SJSA1 (cell line): Measurements from ENCODE around the gene PCSK9. TPM values are rescaled to one million over a fixed set of nuclear protein-coding genes. Genes with fewer than 3 reads are reported as not detected.

Experiments
- DNase-seq, 2 experiments: peaks; one replicate each; pipeline ENCODE4 v3.0.0-alpha.2; 2015 to 2020; ENCODE audit warnings: low spot score in 2 of 2, low read depth in 1 of 2
- H3K27ac ChIP-seq: fragments of 250-450 bp; sonication (Bioruptor Pico); 2 replicates; pipeline ENCODE4 v1.5.1; 2020; ENCODE audit warnings: mild to moderate bottlenecking, moderate library complexity
- H3K27me3 ChIP-seq: fragments of 250-450 bp; sonication (Bioruptor Pico); replicated peaks from 2 replicates; pipeline ENCODE4 v1.5.1; 2020; ENCODE audit warnings: mild to moderate bottlenecking, moderate library complexity
- H3K36me3 ChIP-seq: fragments of 250-450 bp; sonication (Bioruptor Pico); 2 replicates; pipeline ENCODE4 v1.5.1; 2020; ENCODE audit warnings: mild to moderate bottlenecking
- H3K4me1 ChIP-seq: fragments of 250-450 bp; sonication (Bioruptor Pico); replicated peaks from 2 replicates; pipeline ENCODE4 v1.6.1; 2021; ENCODE audit warnings: mild to moderate bottlenecking
- H3K4me3 ChIP-seq: fragments of 250-450 bp; sonication (Bioruptor Pico); 2 replicates; pipeline ENCODE4 v1.5.1; 2020; ENCODE audit warnings: mild to moderate bottlenecking
- H3K9me3 ChIP-seq: fragments of 250-450 bp; sonication (Bioruptor Pico); replicated peaks from 2 replicates; pipeline ENCODE4 v1.5.1; 2020; ENCODE audit warnings: mild to moderate bottlenecking
- total RNA-seq: library from RNA; depleted of rRNA; stranded (reverse); fragments of >200 nt; shearing (Covaris generic); gene quantifications from 2 replicates; pipeline ENCODE4 v1.2.3, GENCODE V29; 2014

PCSK9 gene
- total RNA-seq, 1 experiment from 2014 or later, result 0.03 TPM

GRCh38 chr1:54998677-54999076 is 40.7 kb upstream of the PCSK9 start, which contains the start of gene BSND:
BSND (plus strand) TSS chr1:54998933; CDS start chr1:54999187, 254 bp downstream.
- H3K27me3 ChIP-seq, result peaks cover 8% of the 10 kb centered on the region; the same call in 1 of the 2 replicates

GRCh38 chr1:55000110-55001085 is 39.0 kb upstream of the PCSK9 start:
- H3K27ac ChIP-seq, result no peak overlapping the region
- peaks cover 8% of the 10 kb centered on the region; the same call in 1 of the 2 replicates for H3K27me3 ChIP-seq
- no peaks in the 10 kb centered on the region for H3K36me3 ChIP-seq
- no peaks in the 10 kb centered on the region for H3K9me3 ChIP-seq
- no peak overlapping the region for H3K4me3 ChIP-seq
- H3K4me1 ChIP-seq, result no peaks in the 10 kb centered on the region
- DNase-seq, result no peak

More at GRCh38 chr1:54998677-54999076, 40.7 kb upstream of the PCSK9 start, which contains the start of gene BSND:
- H3K27ac ChIP-seq, result no peak within 1 kb of the TSS
- H3K4me1 ChIP-seq, result no peaks in the 10 kb centered on the region
- H3K4me3 ChIP-seq, result no peak within 1 kb of the TSS
- DNase-seq, result no peak
- no peaks in the 10 kb centered on the region for H3K36me3 ChIP-seq
- no peaks in the 10 kb centered on the region for H3K9me3 ChIP-seq

- no peaks in the 10 kb centered on the region for H3K9me3 ChIP-seq
- no peak overlapping the region for H3K27ac ChIP-seq
- no peaks in the 10 kb centered on the region for H3K36me3 ChIP-seq
- DNase-seq, result no peak
- peaks cover 8% of the 10 kb centered on the region; the same call in 1 of the 2 replicates for H3K27me3 ChIP-seq
- H3K4me3 ChIP-seq, result no peak overlapping the region
- H3K4me1 ChIP-seq, result no peaks in the 10 kb centered on the region
Measured at GRCh38 chr1:55001311-55001710, 38.0 kb upstream of the PCSK9 start.

- Histone ChIP-seq H3K4me3 (no peak overlapping the region), H3K9me3 (no peaks in the 10 kb centered on the region), H3K27me3 (no peaks in the 10 kb centered on the region), H3K36me3 (no peaks in the 10 kb centered on the region), H3K4me1 (peaks cover 10% of the 10 kb centered on the region), H3K27ac (no peak overlapping the region)
- DNase-seq, result no peak
Measured at GRCh38 chr1:55002686-55003085, 36.7 kb upstream of the PCSK9 start.

GRCh38 chr1:55005351-55006140 is 33.8 kb upstream of the PCSK9 start:
- H3K27me3 ChIP-seq, result no peaks in the 10 kb centered on the region
- H3K4me1 ChIP-seq, result peaks cover 18% of the 10 kb centered on the region
- no peaks in the 10 kb centered on the region for H3K9me3 ChIP-seq
- no peak overlapping the region for H3K27ac ChIP-seq
- H3K4me3 ChIP-seq, result no peak overlapping the region
- DNase-seq, result no peak
- H3K36me3 ChIP-seq, result no peaks in the 10 kb centered on the region

- H3K36me3 ChIP-seq, result no peaks in the 10 kb centered on the region
- peaks cover 18% of the 10 kb centered on the region for H3K4me1 ChIP-seq
- no peak for DNase-seq
- H3K27ac ChIP-seq, result no peak overlapping the region
- no peaks in the 10 kb centered on the region for H3K27me3 ChIP-seq
- no peaks in the 10 kb centered on the region for H3K9me3 ChIP-seq
- no peak overlapping the region for H3K4me3 ChIP-seq
Measured at GRCh38 chr1:55006931-55007330, 32.4 kb upstream of the PCSK9 start.

GRCh38 chr1:55007625-55008024 is 31.7 kb upstream of the PCSK9 start:
- Histone ChIP-seq H3K36me3 (no peaks in the 10 kb centered on the region), H3K4me3 (no peak overlapping the region)
- peak in 1 of 2 experiments; percentile 24 for DNase-seq

GRCh38 chr1:55010194-55010886 is 29.0 kb upstream of the PCSK9 start:
- Histone ChIP-seq H3K4me3 (no peak overlapping the region), H3K27me3 (no peaks in the 10 kb centered on the region), H3K27ac (no peak overlapping the region), H3K4me1 (peaks cover 18% of the 10 kb centered on the region), H3K9me3 (no peaks in the 10 kb centered on the region), H3K36me3 (no peaks in the 10 kb centered on the region)
- no peak for DNase-seq

More at GRCh38 chr1:55007625-55008024, 31.7 kb upstream of the PCSK9 start:
- Histone ChIP-seq H3K9me3 (no peaks in the 10 kb centered on the region), H3K27ac (0 out of 2 replicates have a peak overlapping the region, but pooled peaks have one; percentile 27), H3K27me3 (no peaks in the 10 kb centered on the region), H3K4me1 (peaks cover 18% of the 10 kb centered on the region)

- no peak overlapping the region for H3K27ac ChIP-seq
- no peaks in the 10 kb centered on the region for H3K27me3 ChIP-seq
- H3K9me3 ChIP-seq, result no peaks in the 10 kb centered on the region
- no peak overlapping the region for H3K4me3 ChIP-seq
- no peaks in the 10 kb centered on the region for H3K36me3 ChIP-seq
- DNase-seq, result no peak
- peaks cover 18% of the 10 kb centered on the region for H3K4me1 ChIP-seq
Measured at GRCh38 chr1:55010887-55011217, 28.5 kb upstream of the PCSK9 start.

- Histone ChIP-seq H3K9me3 (no peaks in the 10 kb centered on the region), H3K36me3 (no peaks in the 10 kb centered on the region)
Measured at GRCh38 chr1:55012661-55013060, 26.7 kb upstream of the PCSK9 start.

GRCh38 chr1:55015123-55015522 is 24.2 kb upstream of the PCSK9 start:
- no peak overlapping the region for H3K4me3 ChIP-seq
- no peak overlapping the region for H3K27ac ChIP-seq
- no peaks in the 10 kb centered on the region for H3K27me3 ChIP-seq
- H3K4me1 ChIP-seq, result no peaks in the 10 kb centered on the region
- no peak for DNase-seq
- no peaks in the 10 kb centered on the region for H3K9me3 ChIP-seq
- no peaks in the 10 kb centered on the region for H3K36me3 ChIP-seq

More at GRCh38 chr1:55012661-55013060, 26.7 kb upstream of the PCSK9 start:
- Histone ChIP-seq H3K4me3 (no peak overlapping the region), H3K4me1 (peaks cover 8% of the 10 kb centered on the region), H3K27me3 (no peaks in the 10 kb centered on the region), H3K27ac (no peak overlapping the region)
- DNase-seq, result no peak

GRCh38 chr1:55015731-55016620 is 23.4 kb upstream of the PCSK9 start:
- Histone ChIP-seq H3K27ac (no peak overlapping the region), H3K27me3 (no peaks in the 10 kb centered on the region), H3K36me3 (no peaks in the 10 kb centered on the region), H3K4me3 (no peak overlapping the region), H3K9me3 (no peaks in the 10 kb centered on the region), H3K4me1 (no peaks in the 10 kb centered on the region)
- no peak for DNase-seq
